GM18520 (cell line): ENCODE measurements around the gene TMEM86A.

Experiments used
- ATAC-seq: cut with Tn5 transposase; IDR thresholded peaks from one replicate; pipeline ENCODE4 v1.9.1; 2021; ENCODE audit not compliant: unreplicated experiment

TMEM86A gene

DNA sequence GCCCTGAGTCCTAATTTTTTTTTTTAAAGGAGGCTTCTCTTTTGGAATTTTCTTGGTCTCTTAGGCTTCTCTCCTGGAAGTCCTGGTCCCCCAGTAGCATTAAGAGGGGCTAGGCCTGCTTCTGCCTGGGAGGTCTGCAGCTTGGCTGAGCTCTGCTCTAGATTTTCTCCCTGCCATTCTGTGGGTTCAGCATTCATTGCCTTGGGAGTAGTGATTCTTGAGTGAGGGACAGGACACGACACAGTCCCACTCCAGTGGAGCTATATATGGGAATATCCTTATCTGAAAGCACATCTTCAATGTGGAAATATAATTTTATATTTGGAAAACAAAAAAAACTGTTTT, 23.7 kb downstream of the TMEM86A start:
- ATAC-seq, result no peak

DNA sequence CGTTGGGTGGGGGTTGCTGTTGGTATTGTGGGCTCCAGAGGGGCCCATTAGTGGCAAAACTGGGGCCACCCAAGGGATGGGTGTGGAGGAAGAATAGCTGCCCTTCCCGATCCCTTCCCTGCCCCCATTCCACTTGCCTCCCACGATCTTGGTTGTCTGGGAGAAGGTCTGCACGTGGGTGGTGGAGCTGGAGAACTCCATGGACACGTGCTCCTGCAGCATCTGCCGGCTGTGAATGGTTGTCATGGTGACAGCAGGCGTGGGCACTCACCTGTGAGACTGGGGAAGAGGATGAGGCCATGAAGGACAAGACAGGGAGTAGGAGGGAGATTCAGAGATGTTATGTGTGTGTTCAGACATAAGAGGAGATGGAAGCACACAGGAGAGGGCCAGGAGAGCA, 25.4 kb downstream of the TMEM86A start:
- ATAC-seq, result no peak

DNA sequence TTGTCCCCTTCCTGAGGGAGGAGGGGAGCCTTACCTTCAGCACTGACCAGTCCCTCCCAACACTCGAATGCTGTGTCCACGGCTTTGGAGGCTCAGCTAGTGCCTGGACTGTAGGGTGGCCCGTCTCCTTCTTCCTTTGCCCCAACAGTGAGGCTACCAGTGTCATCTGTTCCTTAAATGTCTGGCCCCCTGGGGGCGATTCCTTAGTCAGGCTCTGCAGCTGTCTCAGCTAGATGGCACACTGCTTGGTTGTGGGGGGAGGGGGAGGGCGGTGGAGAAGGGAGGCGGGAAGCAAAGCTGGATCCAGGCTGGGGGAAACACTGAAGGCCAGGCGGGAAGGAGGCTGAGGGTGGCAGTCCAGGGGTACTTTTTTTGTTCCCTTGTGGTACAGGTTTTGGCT, 27.5 kb downstream of the TMEM86A start, which contains the start of gene IGSF22:
Gene IGSF22 (minus strand): TSS at position 149 of the 400 bp plus-strand sequence. CDS start 1,952 bp downstream, outside the sequence.
- no peak for ATAC-seq

DNA sequence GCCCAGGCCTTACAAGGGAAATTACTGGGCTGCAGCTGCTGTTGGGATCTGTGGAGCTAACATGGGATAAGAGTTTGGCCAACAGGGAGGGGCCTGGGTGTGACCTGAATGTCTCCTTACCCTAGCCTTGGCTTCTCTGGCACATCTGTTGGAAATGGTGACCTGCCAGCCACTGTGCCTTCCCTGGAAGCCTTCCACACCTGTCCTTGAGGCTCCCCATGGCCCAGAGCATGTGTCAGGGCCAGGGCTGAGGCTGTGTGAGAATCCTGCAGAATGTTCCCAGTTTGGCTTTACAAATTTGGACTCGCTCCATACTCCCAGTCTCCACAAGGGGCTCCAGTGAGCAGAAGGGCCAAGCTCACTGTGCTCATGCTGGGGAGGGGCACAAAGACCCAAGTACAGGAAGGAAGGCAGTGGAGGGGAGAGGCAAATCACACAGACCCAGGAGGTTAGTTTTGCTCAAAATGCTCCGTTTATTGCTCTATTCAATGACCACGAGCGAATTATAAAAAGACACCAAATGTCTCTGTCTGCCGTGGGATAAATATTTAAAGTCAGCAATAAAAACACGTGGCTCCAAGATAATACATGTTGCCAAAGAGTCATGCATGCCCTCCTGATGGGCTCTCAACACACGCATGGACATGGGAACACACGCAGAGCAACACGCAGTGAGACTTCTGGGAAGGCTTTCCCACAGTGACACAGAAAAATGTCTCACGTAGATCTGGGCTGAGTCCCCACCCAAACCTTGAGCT, 29.1 kb downstream of the TMEM86A start:
- ATAC-seq, result no peak

DNA sequence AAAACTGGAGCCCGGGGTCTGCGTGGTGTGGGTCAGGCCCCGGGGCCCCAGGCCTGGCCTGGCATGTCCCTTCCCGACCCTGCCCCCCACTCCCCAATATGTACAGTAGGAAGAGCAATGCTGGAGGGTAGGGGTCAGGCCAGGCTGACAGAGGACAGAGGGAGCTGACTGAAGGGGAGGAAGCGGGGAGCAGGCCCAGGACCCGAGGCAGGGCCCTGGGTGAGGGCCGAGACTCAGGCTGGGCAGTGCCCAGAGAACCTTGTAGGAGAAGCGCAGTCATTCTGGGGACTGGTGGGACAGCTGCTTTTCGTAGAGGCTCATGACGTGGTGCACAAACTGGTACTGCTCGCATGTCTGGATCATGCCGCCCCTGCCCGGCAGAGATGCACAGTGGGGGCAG, 30.1 kb downstream of the TMEM86A start:
- ATAC-seq, result no peak

DNA sequence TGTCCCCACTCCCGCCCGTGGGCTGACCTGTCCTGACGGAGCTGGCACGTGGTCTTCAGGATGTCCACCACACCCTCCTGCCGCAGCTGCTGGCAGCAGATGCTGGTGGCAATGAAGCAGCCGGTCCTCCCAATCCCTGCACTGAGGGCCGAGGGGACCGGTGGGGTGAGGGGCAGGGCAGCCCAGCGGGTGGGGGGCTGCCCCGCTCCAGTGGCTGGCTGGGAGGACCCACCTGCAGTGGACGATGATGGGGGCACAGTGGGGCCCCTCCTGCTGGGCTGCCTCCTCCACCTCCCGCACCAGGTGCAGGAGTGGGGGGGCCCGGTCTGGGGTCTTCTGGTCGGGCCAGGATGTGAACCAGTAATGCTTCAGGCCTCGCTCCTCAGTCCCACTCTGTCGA, 30.8 kb downstream of the TMEM86A start:
- ATAC-seq, result no peak

DNA sequence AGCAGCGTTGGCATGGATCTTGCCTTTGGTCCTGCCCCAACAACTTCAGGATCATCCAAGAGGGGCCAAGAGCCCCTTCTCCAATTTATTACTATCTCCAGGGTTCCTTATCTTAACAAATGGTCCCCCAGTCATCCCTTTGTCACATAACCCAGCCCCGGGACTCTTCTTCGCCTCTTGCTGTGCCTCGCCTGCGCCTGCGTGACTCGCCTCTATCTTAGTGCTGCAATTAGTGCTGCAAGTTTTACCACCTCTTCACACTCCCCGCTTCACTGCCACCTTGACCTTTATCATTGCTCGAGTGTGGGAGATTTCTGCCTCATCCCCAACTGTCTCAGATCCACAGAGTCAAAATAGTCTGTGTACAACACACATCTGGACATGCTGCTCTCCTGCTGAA, 31.4 kb downstream of the TMEM86A start:
- ATAC-seq, result no peak

DNA sequence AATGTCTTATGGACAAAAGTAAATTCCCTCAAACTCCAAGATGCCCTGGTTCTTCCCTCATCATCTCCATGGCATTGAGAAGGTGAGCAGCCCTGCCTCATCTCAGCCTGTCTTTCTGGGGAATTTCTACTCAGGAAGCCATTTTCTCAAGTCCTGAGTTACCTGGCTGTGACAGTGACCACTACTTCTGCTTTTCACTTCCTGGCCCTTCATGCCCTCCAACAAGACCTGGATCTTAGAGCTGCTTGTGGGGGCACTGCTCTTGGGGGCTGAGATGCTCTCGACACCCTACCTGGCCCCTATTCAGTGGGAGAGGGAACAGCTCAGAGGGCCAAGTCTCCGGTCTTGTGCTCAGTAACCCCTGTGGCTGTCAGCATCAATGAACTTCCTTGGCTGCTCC, 32.9 kb downstream of the TMEM86A start:
- no peak for ATAC-seq

DNA sequence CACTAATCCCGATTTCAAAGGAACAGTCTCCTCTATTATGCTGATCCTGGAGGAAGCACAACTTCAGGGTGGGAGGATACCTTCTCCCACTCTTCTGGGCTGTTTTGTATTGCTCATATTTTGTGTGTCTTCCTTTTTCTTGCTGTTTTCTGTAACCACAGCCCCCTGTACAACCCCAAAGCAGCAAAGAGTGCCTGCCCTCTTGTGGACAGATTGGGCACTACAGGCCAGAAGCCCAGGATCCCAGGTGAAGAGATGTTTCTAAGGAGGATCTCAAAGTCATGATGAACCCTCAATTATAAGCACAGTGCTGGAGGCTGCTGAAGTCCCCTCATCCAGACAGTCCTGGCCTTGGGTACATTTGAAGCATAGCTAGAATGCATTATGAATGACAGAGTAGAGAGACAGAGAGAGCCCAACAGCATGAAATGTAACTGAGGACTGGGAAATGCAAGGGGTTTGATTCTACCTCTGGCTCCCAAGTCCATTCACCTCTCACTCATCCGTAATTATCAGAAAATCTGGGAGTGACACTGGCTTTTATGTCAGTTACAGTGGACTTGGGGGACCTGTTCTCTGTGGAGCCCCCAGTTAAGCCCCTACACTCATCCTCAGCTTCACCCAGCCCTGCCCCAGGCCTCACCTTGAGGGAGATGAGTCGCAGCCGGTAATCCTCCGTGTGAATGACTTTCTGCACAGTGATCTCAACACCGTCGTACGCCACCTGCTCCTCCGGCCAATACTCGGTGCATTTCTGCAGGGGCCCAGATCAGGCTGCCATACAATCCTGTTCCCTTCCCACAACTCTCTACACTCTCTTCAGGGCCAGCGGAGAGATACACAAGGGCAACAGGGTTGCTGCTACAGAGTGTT, 33.6 kb downstream of the TMEM86A start:
- ATAC-seq, result no peak

DNA sequence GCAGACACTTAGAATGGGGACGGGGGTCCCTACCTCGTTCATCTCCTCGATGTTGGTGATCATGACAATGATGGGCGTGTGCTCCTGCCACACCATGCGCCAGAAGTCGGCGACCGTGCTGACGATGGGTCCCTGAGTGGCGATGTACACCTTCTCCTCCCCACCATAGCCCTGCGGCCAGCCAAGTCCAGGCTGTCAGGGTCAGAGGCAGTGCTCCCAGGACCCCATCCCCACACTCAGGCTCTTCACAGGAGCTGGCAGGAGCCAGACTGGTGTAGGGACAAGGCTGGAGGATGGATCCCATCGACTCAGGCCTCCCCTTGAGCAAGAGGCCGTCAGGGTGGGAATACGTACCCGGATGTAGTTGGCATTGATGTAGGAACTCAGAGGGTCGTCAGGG, 34.6 kb downstream of the TMEM86A start:
- no peak for ATAC-seq

DNA sequence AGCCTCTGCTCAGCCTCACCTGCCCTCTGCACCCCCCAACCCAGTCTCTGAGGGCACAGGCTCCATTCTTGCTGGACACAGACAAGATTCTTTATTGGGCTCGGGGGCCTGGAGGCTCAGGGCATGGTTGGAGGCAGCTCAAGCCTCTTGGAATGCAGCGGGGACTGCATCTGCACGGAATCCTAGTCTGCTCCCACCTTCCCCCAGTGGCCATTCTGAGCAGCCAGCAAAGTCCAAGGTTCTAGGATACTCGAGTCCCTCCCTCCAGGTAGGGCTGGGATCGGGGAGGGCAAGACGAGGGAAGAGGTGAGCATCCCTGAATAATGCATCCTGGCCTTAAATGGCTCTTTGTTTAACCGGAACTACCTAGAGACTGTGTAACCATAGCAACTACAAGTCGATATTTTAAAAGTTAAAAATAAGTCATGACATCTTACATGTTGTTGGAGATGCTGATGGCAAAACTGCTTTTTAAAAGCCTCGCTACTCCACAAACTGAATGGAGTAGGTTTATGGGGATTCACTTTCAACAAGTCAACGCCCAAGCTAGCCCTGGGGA, 38.1 kb downstream of the TMEM86A start:
- ATAC-seq, result no peak

DNA sequence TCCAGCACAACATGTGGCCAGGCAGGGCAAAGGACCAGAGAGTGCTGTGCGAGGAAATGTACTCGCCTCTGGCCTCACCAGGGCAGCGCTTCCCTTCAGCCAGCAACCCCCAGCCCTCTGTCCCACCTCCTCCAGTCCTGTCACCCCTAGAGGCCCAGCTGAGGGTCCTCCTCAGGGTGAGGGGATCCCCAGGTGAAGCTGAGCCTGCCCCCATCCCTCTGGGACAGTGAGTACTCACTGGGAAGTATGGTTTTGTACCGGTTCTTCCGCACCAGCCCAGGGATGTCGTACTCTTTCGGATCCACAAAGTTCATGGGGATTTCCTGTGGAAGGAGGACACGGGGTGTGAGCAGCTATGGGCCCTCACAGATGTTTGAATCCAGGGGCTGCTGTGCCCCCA, 39.1 kb downstream of the TMEM86A start:
- ATAC-seq, result no peak

DNA sequence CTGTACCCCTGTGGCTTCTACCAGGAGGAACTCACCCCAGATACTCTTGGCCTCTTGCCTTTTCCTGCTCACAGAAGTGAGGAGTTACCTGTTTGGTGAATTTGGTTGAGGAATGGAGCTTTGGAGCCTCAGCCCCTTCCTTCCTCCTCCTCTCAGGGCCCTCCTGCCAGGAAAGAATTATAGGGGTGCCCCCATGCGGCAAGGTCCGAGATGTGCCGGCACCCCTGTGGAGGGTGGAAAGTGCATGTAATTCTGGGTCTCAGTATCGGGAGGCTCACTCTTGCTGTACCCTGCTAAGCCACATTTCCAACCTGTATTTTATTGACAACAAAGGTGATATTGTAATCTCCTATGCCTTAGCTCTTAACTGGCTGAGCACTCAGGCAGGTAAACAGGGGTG, 41.1 kb downstream of the TMEM86A start:
- ATAC-seq, result no peak

DNA sequence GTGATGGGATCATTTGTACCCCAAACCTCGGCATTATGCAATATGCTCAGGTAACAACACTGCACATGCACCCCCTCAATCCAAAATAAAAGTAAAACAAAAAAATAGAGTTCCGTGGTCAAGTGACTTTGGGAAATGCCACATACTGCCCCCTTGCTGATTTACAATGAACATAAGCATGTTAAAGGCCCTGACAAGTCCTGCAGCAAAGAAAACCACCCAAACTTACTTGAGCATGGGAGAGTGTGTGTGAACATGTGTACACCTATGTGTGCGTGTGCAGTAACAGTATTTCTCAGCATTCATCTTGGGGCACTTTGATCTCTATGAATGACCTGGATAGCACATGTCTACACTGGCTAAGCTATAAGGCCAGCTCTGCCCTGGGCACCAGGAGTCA, 43.2 kb downstream of the TMEM86A start:
- no peak for ATAC-seq

DNA sequence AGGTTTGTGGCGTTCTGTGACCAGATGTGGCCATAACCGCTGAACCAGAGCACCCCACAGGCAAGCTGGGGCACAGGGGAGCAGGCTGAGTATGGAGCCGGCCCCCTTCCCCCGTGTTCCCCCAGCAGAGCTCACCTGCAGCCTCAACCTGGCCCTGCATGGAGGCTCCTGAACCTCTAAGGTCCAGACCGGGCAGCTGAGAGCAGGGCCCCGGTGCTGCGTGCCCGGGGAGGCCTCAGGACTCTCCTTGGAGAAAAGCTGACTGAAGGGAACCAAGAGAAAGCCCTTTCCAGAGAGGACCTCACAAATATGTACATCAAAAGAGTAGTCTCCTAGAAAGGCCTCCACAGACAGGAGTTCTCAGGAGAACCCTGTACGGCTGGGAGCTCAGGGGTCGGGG, 44.8 kb downstream of the TMEM86A start:
- ATAC-seq, result no peak

DNA sequence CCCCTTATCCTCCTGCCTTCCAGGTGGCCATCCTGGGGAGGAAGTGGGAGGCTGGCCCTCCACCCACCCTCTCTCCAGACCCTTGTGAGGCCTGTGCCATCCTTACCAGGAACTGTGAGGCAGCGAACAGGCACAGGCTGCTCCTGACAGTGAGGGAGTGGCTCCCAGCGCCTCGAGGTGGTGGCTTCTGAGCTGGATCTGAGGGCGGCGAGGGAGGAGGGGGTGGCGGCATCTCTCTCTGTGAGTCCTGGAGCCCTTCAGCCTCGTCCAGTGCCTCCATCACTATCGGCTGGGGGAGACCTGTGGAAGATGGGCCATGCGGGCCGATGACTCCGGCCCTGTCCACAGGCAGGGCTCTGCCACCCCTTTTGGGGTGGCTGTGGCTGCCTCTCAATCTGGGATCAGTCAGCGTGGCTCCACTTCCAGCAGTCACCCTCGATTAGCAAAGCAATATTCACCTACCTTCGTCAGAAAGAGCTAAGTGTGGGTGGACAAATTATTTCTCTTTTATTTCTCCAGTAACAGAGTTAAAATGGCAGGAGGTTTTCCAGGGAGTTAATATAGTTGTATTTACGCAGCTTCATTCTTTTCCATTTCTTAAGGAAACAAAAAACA, 45.4 kb downstream of the TMEM86A start:
- ATAC-seq, result no peak

DNA sequence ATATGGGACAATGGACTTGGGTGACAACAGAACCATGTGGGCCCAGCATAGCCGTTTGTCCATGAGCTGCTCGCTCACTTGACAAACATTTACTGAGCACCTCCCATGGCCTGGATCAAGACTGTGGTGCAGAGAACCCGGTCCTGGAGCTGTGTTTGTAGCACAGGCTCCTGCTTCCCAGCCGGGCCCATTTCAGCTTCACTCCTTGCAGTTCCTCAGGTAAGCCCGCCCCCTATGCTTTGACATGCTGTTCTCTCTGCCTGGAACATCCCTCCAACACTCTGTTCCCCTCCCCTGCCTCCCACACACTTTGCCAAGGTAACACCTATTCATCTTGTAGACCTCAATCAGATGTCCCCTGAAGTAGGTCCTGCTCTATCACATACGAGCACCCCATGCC, 46.7 kb downstream of the TMEM86A start:
- no peak for ATAC-seq

DNA sequence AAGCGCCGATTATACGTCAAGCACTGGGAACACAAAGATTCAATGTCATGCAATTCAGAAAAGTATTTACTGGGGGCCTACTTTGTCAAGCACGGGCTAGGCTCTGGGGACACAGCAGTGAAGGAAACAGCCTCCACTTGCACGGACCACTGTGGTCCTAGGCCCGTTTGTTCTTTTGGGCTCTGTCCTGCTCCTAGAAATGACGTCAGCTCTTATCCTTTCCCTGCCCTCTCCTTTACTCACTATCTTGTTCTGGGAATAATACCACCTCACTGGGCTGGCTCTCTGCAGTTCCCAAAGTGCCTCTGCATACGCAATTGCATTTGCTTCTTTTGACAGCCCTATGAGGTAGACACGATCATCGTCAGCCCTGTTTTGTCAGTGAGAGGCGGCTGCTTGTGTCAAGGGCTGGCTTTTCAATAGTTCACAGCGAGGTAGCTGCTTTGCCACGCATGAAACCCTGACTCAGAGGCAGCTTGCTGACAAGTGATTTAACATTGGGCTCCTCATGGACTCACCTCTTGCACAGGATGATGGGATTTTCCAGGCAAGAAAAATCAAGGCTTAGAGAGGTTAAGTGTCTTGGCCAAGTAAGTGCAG, 50.3 kb downstream of the TMEM86A start:
- ATAC-seq, result no peak

DNA sequence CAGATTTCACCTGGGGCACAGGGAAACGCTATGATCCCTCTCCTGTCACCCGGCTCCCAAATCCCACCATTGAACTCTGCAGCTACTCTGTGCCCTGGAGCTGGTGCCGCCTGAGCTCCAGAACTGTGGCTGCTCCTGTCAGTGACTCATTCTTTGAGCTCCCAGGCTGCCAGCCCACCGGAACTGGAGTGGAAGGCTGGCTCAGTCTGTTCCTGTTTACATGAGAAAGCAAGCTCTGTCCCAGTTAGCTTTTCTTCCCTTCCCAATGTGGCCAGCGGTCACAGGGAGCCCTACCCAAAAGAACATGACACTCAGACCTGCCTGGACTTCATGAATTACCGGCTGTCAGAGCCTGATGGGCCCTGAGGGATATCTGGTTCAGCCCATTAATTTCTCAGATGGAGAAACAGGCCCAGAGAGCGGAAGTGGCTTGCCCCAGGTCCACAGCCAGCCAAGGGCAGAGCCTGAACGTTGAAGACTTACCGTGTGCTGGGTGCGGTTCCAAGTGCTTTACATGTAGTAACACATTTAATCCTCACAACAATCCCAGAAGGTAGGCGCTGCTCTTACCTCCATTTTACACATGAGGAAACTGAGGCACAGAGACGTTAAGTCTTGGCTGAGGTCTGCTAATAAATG, 51.2 kb downstream of the TMEM86A start:
- no peak for ATAC-seq

DNA sequence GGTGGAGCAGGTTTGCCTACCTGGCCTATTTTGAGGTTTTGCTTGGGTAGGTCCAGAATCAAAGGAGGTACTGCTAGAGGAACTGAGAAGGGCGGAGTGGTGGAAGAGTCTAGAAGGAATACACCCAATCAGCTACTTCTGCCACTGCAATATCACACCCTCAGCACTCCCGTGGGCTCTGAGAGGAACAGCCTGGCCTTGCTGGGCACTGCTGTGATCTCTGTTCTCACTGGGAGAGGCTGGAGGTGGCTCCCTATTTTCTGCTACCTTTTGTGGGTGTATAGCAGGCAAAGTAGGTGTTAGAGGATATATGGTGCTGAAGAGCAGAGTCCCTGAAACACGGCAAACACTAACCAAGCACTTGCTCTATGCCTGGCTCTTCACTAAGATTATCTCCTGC, 52.4 kb downstream of the TMEM86A start:
- no peak for ATAC-seq

DNA sequence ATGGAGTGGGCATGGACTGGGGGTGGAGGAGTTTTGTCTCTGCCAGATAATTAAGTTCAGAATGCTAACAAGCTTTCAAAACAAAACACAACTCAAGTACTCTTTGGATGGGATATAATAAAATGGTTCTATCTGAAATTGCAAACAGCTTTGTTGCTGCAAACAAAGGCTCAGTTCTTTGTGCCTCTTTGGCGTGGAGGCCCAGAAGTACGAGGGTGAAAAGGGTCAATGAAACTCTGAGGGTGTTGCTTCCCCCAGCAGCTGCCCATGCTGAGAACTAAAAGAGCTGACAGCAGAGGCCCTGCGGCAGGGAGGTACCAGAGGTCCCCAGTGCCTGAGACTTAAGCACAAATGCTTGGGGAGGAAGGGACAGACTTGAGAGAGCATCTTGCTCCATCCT, 53.9 kb downstream of the TMEM86A start:
- ATAC-seq, result no peak
